ENCODE measurements around the gene POLR3H. TPM values are rescaled to one million over a fixed set of nuclear protein-coding genes. Genes with fewer than 3 reads are reported as not detected.
A peak's percentile ranks its signal among the peaks of the same experiment; 100 is the strongest.

Gene POLR3H
- total RNA-seq, 1 experiment from 2014 or later: 20.0 TPM

- no peak for DNase-seq (ENCODE audit: low read depth)
These were observed 59.2 kb downstream of the POLR3H start for GRCh38 chr22:41485033-41485432.

DNA sequence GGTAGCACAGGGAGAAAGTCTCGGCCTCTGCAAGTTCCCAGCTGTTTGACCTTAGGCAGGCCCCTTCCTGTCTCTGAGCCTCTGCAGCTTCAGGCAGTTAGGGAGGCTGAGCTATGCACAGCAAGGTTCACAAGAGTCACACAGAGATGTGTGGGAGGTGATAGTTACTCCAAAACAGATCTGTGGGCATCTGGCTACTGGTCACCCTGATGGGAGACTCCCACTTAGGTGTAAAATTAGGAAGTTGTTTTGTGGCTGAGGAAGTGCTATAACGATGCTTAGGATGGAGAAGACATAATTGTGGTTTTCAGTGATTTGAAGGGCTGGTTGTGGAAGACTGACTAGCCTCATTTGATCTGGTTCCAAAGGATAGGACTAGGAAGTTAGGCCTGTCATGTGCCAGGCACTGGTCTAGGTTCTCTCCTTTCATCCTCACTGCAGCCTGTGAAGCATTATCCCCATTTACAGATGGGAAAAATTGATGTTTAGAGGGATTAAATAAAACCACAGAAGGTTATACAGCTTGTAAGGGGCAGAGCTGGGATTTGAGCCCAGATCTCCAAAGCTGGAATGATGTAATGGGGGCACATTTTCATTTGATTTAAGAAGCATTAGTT is 61.8 kb downstream of the POLR3H start:
- DNase-seq (ENCODE audit: low read depth): peak; percentile 41

DNA sequence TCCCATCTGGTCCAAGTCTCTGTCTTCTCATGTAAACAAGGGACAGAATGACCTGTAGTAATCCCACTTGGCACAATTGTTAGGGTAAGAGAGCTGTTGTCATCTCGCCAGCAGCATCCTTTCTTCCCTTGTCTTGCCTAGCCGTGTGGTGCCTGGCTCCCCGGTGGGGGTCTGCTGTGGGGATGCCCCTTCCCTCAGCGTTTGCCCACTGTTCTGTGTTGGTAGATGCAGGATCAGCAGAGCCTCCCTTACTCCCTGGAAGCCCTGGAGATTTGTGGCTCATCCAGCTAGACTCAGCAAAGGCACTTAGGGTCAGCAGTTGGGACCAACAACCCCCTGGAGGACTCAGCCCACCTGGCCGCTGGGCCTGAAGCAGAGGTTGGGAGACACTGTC is 62.3 kb downstream of the POLR3H start:
- no peak for DNase-seq (ENCODE audit: low read depth)

- DNase-seq (ENCODE audit: low read depth): peak; percentile 12
These were observed 63.0 kb downstream of the POLR3H start for GRCh38 chr22:41481131-41481830.

- DNase-seq (ENCODE audit: low read depth): no peak
These were observed 63.9 kb downstream of the POLR3H start for GRCh38 chr22:41480397-41480735.

GRCh38 chr22:41479671-41480396 is 64.4 kb downstream of the POLR3H start:
- peak; percentile 13 for DNase-seq (ENCODE audit: low read depth)

DNA sequence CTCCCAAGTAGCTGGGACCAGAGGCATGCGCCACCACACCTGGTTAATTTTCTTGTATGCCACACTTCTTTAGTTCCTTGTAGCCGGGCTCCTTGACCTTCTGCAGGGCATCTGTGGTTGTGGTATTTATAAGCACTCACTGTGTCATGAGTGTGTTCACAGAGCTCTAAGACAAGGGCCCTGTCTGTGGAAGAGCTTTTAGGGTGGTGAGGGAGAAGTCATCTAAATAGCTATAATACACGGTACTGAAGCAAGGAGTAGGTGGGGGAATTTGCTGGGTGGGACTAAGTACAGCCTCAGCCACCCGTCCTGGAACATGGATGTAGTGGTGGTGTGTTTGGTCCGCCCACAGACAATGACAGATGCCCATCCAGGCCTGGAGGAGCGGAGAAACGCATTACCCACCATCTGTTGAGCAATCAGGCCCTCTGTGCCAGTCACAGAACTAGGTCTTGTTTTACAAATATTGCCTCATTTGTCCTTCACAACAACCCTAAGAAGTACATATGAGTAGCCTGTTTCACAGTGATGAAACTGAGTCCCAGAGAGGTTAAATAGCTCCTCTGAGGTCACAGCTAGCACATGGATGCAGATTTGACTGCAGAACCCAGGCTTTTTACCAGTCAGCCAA is 65.3 kb downstream of the POLR3H start:
- peak; percentile 76 for DNase-seq (ENCODE audit: low read depth)

DNA sequence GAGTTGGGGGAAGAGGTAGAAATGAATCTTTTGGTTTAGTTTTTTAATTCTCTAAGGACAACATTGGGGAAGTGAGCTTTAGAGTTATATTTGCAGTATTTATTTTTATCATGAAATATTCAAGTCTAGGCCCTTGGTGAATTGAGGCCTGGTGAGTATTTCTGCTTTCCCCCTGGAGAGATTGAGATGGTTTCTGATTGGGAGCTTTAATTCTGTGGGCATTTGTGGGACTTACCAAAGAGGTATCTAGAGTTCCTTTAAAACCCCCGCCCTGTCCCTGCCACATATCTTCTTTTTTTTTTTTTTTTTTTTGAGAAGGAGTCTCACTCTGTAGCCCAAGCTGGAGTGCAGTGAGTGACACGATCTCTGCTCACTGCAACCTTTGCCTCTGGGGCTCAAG is 65.8 kb downstream of the POLR3H start:
- DNase-seq (ENCODE audit: low read depth): no peak

Other genes with a start within 250 kb of the POLR3H start
- gene ZC3H7B, start 242.9 kb downstream of the POLR3H start, total RNA-seq (2014; rRNA removed): 51.5 and 52.2 TPM in 2 replicates
- 1.8 and 3.3 TPM in 2 replicates for gene TEF, start 162.5 kb downstream of the POLR3H start, total RNA-seq (2014; rRNA removed)
- gene TOB2, start 97.7 kb downstream of the POLR3H start, total RNA-seq (2014; rRNA removed): 17.8 and 22.9 TPM in 2 replicates
- gene PHF5A, start 75.8 kb downstream of the POLR3H start, total RNA-seq (2014; rRNA removed): 71.5 and 80.7 TPM in 2 replicates
- gene ACO2, start 75.4 kb downstream of the POLR3H start, total RNA-seq (2014; rRNA removed): 61.2 and 64.4 TPM in 2 replicates
- 0.77 and 0.92 TPM in 2 replicates for gene CSDC2, start 16.5 kb upstream of the POLR3H start, total RNA-seq (2014; rRNA removed)
- 29.9 and 34.4 TPM in 2 replicates for gene PMM1, start 45.4 kb upstream of the POLR3H start, total RNA-seq (2014; rRNA removed)
- gene DESI1, start 76.6 kb upstream of the POLR3H start, total RNA-seq (2014; rRNA removed): 26.2 and 26.6 TPM in 2 replicates
- 475 and 477 TPM in 2 replicates for gene XRCC6, start 76.8 kb upstream of the POLR3H start, total RNA-seq (2014; rRNA removed)
- 135 and 141 TPM in 2 replicates for gene SNU13, start 144.4 kb upstream of the POLR3H start, total RNA-seq (2014; rRNA removed)
- not detected in 2 replicates for gene MEI1, start 155.0 kb upstream of the POLR3H start, total RNA-seq (2014; rRNA removed)

Data from LHCN-M2 (cell line).